GM19452 (cell line): Measurements from ENCODE around the gene WDR37.
A peak's percentile ranks its signal among the peaks of the same experiment; 100 is the strongest.
"Not testable (repeated sequence)": the region's sequence is repeated elsewhere in the genome, so short reads cannot be mapped to it uniquely, and the experiment has no call there.

Source experiments
- ATAC-seq: cut with Tn5 transposase; IDR thresholded peaks from one replicate; pipeline ENCODE4 v1.9.1; 2021; ENCODE audit not compliant: unreplicated experiment

Gene WDR37

GRCh38 chr10:1101946-1102345 lies 45.8 kb downstream of the WDR37 start:
- ATAC-seq = no peak

- no peak for ATAC-seq
Measured at GRCh38 chr10:1102416-1102815, 46.2 kb downstream of the WDR37 start.

GRCh38 chr10:1102831-1103230 lies 46.6 kb downstream of the WDR37 start:
- ATAC-seq = no peak

- ATAC-seq = no peak
Measured at GRCh38 chr10:1103551-1103950, 47.4 kb downstream of the WDR37 start.

GRCh38 chr10:1104971-1105370 lies 48.8 kb downstream of the WDR37 start:
- no peak for ATAC-seq

- no peak for ATAC-seq
Measured at GRCh38 chr10:1107004-1107403, 50.8 kb downstream of the WDR37 start.

GRCh38 chr10:1107679-1108078 lies 51.5 kb downstream of the WDR37 start:
- ATAC-seq = no peak

- peak; percentile 95 for ATAC-seq
Measured at GRCh38 chr10:1109795-1110673, 53.8 kb downstream of the WDR37 start.

GRCh38 chr10:1110674-1111119 lies 54.5 kb downstream of the WDR37 start:
- ATAC-seq = no peak

- no peak for ATAC-seq
Measured at GRCh38 chr10:1114315-1114714, 58.1 kb downstream of the WDR37 start.

GRCh38 chr10:1114719-1115606 lies 58.8 kb downstream of the WDR37 start:
- ATAC-seq = no peak

- ATAC-seq = no peak
Measured at GRCh38 chr10:1115607-1115955, 59.4 kb downstream of the WDR37 start.

- ATAC-seq = no peak
Measured at GRCh38 chr10:1116051-1116450, 59.9 kb downstream of the WDR37 start.

- ATAC-seq = no peak
Measured at GRCh38 chr10:1116696-1117280, 60.6 kb downstream of the WDR37 start.

GRCh38 chr10:1117651-1118050 lies 61.5 kb downstream of the WDR37 start:
- ATAC-seq = no peak

- ATAC-seq = not testable (repeated sequence)
Measured at GRCh38 chr10:1118318-1118717, 62.1 kb downstream of the WDR37 start.

- no peak for ATAC-seq
Measured at GRCh38 chr10:1119027-1119426, 62.8 kb downstream of the WDR37 start.

GRCh38 chr10:1119501-1119900 lies 63.3 kb downstream of the WDR37 start:
- no peak for ATAC-seq

- no peak for ATAC-seq
Measured at GRCh38 chr10:1120306-1120705, 64.1 kb downstream of the WDR37 start.

- no peak for ATAC-seq
Measured at GRCh38 chr10:1120801-1121211, 64.6 kb downstream of the WDR37 start.

- no peak for ATAC-seq
Measured at GRCh38 chr10:1121271-1121970, 65.2 kb downstream of the WDR37 start.
